ENCODE results near the gene FRAS1.

Gene FRAS1

GRCh38 chr4:78578674-78579425, 521.7 kb downstream of the FRAS1 start:
- CTCF ChIA-PET, result interaction anchor here (1.0 kb wide), 1 partner anchor 17 kb away, joined by 3 read pairs; no protein-coding TSS in a partner anchor
- H3K36me3 ChIP-seq (ENCODE audit: control insufficient read depth in 4 of 4, insufficient read depth in 4 of 4, low read length in 3 of 4), result peaks cover 0 to 3% (median 0%) of the 10 kb centered on the region in 4 experiments

DNA sequence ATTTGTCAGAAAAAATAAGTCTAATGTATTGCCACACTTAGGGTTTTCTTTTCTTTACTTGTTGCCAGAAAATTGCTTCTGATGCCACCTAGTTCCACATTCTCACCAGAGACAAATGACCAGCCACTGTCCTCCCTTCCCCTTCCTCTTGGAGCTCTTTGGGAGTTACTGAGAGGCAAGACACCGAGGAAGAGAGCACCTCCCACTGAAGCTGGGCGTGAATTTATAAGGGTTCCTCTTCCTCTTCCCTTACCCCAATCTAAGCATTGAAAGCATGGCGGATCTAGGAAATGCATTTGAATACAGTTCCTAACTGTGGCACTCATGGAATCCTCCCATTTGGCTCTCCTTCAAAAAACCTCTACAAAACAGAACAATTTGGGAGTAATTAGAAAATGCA, 524.5 kb downstream of the FRAS1 start:
- Histone ChIP-seq H3K27ac (ENCODE audit: insufficient read depth in 1 of 2, low read depth in 1 of 2, low read length in 2 of 2, poor library complexity in 1 of 2, severe bottlenecking in 2 of 2) (no peak overlapping the region), H3K4me3 (ENCODE audit: control insufficient read depth in 1 of 7, extremely low read depth in 1 of 7, insufficient read depth in 4 of 7, low read depth in 2 of 7, low read length in 6 of 7) (no peak overlapping the region), H3K27me3 (replicated peaks in 2 of 5; ENCODE audit: control insufficient read depth in 4 of 5, insufficient read depth in 5 of 5, low read length in 4 of 5) (no peaks in the 10 kb centered on the region), H3K9me3 (ENCODE audit: control extremely low read depth in 1 of 5, control insufficient read depth in 4 of 5, insufficient read depth in 2 of 5, low read depth in 1 of 5, low read length in 4 of 5) (peaks cover 0 to 3% (median 0%) of the 10 kb centered on the region in 5 experiments), H3K4me1 (ENCODE audit: control extremely low read depth in 1 of 4, control insufficient read depth in 4 of 4, insufficient read depth in 4 of 4, low read length in 3 of 4) (no peaks in the 10 kb centered on the region), H3K36me3 (ENCODE audit: control insufficient read depth in 4 of 4, insufficient read depth in 4 of 4, low read length in 3 of 4) (peaks cover 0 to 3% (median under 1%) of the 10 kb centered on the region in 4 experiments)
- DNase-seq, result no peak
- CTCF ChIA-PET, result interaction anchor here (1.4 to 2.9 kb wide), 2 partner anchors 10 to 25 kb away, joined by 4 to 10 read pairs; no protein-coding TSS in a partner anchor
- POLR2A ChIA-PET, result no interaction called here
- no CpG with 5 or more reads among the region's 3 CpGs for WGBS (ENCODE audit: insufficient coverage)

More at GRCh38 chr4:78578674-78579425, 521.7 kb downstream of the FRAS1 start:
- Histone ChIP-seq H3K27ac (ENCODE audit: insufficient read depth in 1 of 2, low read depth in 1 of 2, low read length in 2 of 2, poor library complexity in 1 of 2, severe bottlenecking in 2 of 2) (no peak overlapping the region), H3K4me3 (ENCODE audit: control insufficient read depth in 1 of 7, extremely low read depth in 1 of 7, insufficient read depth in 4 of 7, low read depth in 2 of 7, low read length in 6 of 7) (no peak overlapping the region), H3K9me3 (ENCODE audit: control extremely low read depth in 1 of 5, control insufficient read depth in 4 of 5, insufficient read depth in 2 of 5, low read depth in 1 of 5, low read length in 4 of 5) (peaks cover 0 to 2% (median 0%) of the 10 kb centered on the region in 5 experiments), H3K27me3 (replicated peaks in 2 of 5; ENCODE audit: control insufficient read depth in 4 of 5, insufficient read depth in 5 of 5, low read length in 4 of 5) (no peaks in the 10 kb centered on the region), H3K4me1 (ENCODE audit: control extremely low read depth in 1 of 4, control insufficient read depth in 4 of 4, insufficient read depth in 4 of 4, low read length in 3 of 4) (no peaks in the 10 kb centered on the region)
- 100% methylated on average over 3 of the region's 3 CpGs for WGBS (ENCODE audit: insufficient coverage)
- DNase-seq, result no peak
- POLR2A ChIA-PET, result no interaction called here

DNA sequence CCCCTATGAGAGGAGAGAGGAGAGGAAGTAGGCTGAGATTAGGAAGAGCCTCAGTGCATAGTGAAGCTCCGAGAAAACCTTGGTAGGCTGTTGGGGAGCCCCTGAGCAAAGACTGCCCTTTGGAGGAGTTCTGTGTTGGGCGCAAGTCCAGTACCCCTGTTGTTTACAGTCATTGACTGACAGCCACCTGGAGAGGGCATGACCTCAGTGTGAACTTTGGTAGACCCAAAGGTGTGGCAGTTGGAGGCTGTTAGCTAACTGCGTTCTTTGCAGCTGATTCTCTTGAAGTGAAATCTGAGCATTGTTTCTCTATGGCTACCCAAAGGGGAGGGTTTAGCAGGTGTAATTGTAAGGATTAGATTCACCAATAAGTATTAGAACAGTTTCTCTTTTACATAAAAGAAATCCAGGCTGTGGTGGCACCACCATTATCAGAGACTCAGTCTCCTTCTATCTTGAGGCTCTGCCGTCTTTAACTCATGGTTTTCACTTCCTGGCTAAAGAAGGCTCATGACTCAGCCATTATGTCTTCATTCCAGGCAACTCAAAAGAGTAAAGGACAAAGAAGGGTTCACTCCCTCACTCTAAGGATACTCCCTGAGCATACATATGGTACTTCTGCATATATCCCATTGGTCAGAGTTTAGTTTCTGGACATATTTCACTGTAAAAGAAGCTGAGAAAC, 527.9 kb downstream of the FRAS1 start:
- ChIA-PET CTCF (no interaction called here), POLR2A (no interaction called here)
- no peak overlapping the region for H3K27ac ChIP-seq (ENCODE audit: insufficient read depth in 1 of 2, low read depth in 1 of 2, low read length in 2 of 2, poor library complexity in 1 of 2, severe bottlenecking in 2 of 2)
- H3K4me3 ChIP-seq (ENCODE audit: control insufficient read depth in 1 of 7, extremely low read depth in 1 of 7, insufficient read depth in 4 of 7, low read depth in 2 of 7, low read length in 6 of 7), result no peak overlapping the region
- H3K27me3 ChIP-seq (replicated peaks in 2 of 5; ENCODE audit: control insufficient read depth in 4 of 5, insufficient read depth in 5 of 5, low read length in 4 of 5), result no peaks in the 10 kb centered on the region
- DNase-seq, result no peak
- H3K4me1 ChIP-seq (ENCODE audit: control extremely low read depth in 1 of 4, control insufficient read depth in 4 of 4, insufficient read depth in 4 of 4, low read length in 3 of 4), result no peaks in the 10 kb centered on the region
- 94% methylated on average over 4 of the region's 4 CpGs for WGBS (ENCODE audit: insufficient coverage)
- H3K36me3 ChIP-seq (ENCODE audit: control insufficient read depth in 4 of 4, insufficient read depth in 4 of 4, low read length in 3 of 4), result peaks cover 0 to 8% (median 1%) of the 10 kb centered on the region in 4 experiments
- H3K9me3 ChIP-seq (ENCODE audit: control extremely low read depth in 1 of 5, control insufficient read depth in 4 of 5, insufficient read depth in 2 of 5, low read depth in 1 of 5, low read length in 4 of 5), result peaks cover 0 to 3% (median 0%) of the 10 kb centered on the region in 5 experiments

GRCh38 chr4:78585633-78586032, 528.5 kb downstream of the FRAS1 start:
- ChIA-PET POLR2A (no interaction called here), CTCF (no interaction called here)
- H3K36me3 ChIP-seq (ENCODE audit: control insufficient read depth in 4 of 4, insufficient read depth in 4 of 4, low read length in 3 of 4), result peaks cover 0 to 8% (median 1%) of the 10 kb centered on the region in 4 experiments
- H3K27me3 ChIP-seq (replicated peaks in 2 of 5; ENCODE audit: control insufficient read depth in 4 of 5, insufficient read depth in 5 of 5, low read length in 4 of 5), result no peaks in the 10 kb centered on the region
- no peak for DNase-seq
- H3K4me1 ChIP-seq (ENCODE audit: control extremely low read depth in 1 of 4, control insufficient read depth in 4 of 4, insufficient read depth in 4 of 4, low read length in 3 of 4), result no peaks in the 10 kb centered on the region
- peaks cover 0 to 3% (median 0%) of the 10 kb centered on the region in 5 experiments for H3K9me3 ChIP-seq (ENCODE audit: control extremely low read depth in 1 of 5, control insufficient read depth in 4 of 5, insufficient read depth in 2 of 5, low read depth in 1 of 5, low read length in 4 of 5)
- H3K27ac ChIP-seq (ENCODE audit: insufficient read depth in 1 of 2, low read depth in 1 of 2, low read length in 2 of 2, poor library complexity in 1 of 2, severe bottlenecking in 2 of 2), result no peak overlapping the region
- no peak overlapping the region for H3K4me3 ChIP-seq (ENCODE audit: control insufficient read depth in 1 of 7, extremely low read depth in 1 of 7, insufficient read depth in 4 of 7, low read depth in 2 of 7, low read length in 6 of 7)
- 0% methylated on average over 1 of the region's 1 CpG for WGBS (ENCODE audit: insufficient coverage)

DNA sequence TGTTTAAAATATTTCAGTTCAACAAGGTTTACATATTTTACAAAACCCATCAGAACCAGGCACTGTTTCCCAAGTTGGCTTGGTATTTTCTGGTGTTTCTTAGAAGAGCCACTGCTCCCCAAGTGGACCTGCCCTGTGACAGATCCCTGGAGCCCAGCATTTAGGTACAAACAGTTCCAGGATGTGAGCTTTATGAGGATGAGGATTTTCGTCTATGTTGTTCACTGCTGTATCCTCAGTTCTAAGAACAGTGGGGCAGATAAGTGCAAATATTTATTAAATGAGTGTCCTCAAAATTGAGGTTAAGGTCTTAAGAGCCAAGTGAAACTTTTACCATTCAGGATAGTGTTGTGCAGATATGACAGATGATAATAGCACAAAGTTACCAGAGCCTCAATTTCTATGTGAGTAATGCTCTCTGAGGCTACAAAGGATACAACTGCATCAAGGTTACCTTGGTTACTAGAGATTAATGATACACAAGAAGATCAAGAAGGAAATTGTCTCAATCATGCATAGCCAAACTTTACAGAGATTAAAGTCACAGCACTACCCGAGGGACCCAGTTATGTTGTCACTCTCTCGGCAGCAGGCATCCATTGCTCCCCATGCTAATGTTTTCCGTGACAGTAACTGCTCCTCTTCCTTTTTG, 531.9 kb downstream of the FRAS1 start:
- no peak overlapping the region for H3K4me3 ChIP-seq (ENCODE audit: control insufficient read depth in 1 of 7, extremely low read depth in 1 of 7, insufficient read depth in 4 of 7, low read depth in 2 of 7, low read length in 6 of 7)
- H3K27me3 ChIP-seq (replicated peaks in 2 of 5; ENCODE audit: control insufficient read depth in 4 of 5, insufficient read depth in 5 of 5, low read length in 4 of 5), result no peaks in the 10 kb centered on the region
- DNase-seq, result no peak
- no peak overlapping the region for H3K27ac ChIP-seq (ENCODE audit: insufficient read depth in 1 of 2, low read depth in 1 of 2, low read length in 2 of 2, poor library complexity in 1 of 2, severe bottlenecking in 2 of 2)
- CTCF ChIA-PET, result interaction anchor here (1.5 kb wide), 1 partner anchor 272 kb away, joined by 4 read pairs; no protein-coding TSS in a partner anchor
- WGBS (ENCODE audit: insufficient coverage), result 40% methylated on average over 2 of the region's 4 CpGs
- peaks cover 0 to 3% (median 0%) of the 10 kb centered on the region in 5 experiments for H3K9me3 ChIP-seq (ENCODE audit: control extremely low read depth in 1 of 5, control insufficient read depth in 4 of 5, insufficient read depth in 2 of 5, low read depth in 1 of 5, low read length in 4 of 5)
- H3K4me1 ChIP-seq (ENCODE audit: control extremely low read depth in 1 of 4, control insufficient read depth in 4 of 4, insufficient read depth in 4 of 4, low read length in 3 of 4), result no peaks in the 10 kb centered on the region
- peaks cover 0 to 8% (median 0%) of the 10 kb centered on the region in 4 experiments for H3K36me3 ChIP-seq (ENCODE audit: control insufficient read depth in 4 of 4, insufficient read depth in 4 of 4, low read length in 3 of 4)
- POLR2A ChIA-PET, result no interaction called here

DNA sequence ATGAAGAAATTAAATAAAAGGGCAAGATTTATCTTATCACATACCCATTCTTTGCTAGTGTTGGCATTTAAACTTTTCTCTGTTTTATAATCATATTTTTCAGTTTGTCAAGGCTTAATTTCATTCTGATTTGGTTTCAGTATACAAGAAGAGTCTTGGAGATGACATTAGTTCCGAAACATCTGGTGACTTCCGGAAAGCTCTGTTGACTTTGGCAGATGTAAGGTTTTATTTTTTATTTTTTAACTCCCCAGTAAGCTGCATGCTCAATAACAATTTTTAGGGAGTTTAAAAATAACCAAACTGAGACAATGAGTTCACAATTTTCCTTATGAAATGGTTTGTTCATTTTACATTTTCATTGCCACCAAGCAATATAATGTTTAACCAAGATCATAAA, 534.3 kb downstream of the FRAS1 start:
- CTCF ChIA-PET, result interaction anchor here (1.0 to 3.0 kb wide), 6 partner anchors 9 to 288 kb away, joined by 3 to 10 read pairs (median 4); no protein-coding TSS in a partner anchor
- DNase-seq, result no peak
- no peaks in the 10 kb centered on the region for H3K27me3 ChIP-seq (replicated peaks in 2 of 5; ENCODE audit: control insufficient read depth in 4 of 5, insufficient read depth in 5 of 5, low read length in 4 of 5)
- WGBS (ENCODE audit: insufficient coverage), result no CpG with 5 or more reads among the region's 2 CpGs
- peaks cover 0 to 1% (median 0%) of the 10 kb centered on the region in 5 experiments for H3K9me3 ChIP-seq (ENCODE audit: control extremely low read depth in 1 of 5, control insufficient read depth in 4 of 5, insufficient read depth in 2 of 5, low read depth in 1 of 5, low read length in 4 of 5)
- H3K36me3 ChIP-seq (ENCODE audit: control insufficient read depth in 4 of 4, insufficient read depth in 4 of 4, low read length in 3 of 4), result peaks cover 0 to 6% (median 0%) of the 10 kb centered on the region in 4 experiments
- no peak overlapping the region for H3K27ac ChIP-seq (ENCODE audit: insufficient read depth in 1 of 2, low read depth in 1 of 2, low read length in 2 of 2, poor library complexity in 1 of 2, severe bottlenecking in 2 of 2)
- H3K4me1 ChIP-seq (ENCODE audit: control extremely low read depth in 1 of 4, control insufficient read depth in 4 of 4, insufficient read depth in 4 of 4, low read length in 3 of 4), result no peaks in the 10 kb centered on the region
- POLR2A ChIA-PET, result no interaction called here
- no peak overlapping the region for H3K4me3 ChIP-seq (ENCODE audit: control insufficient read depth in 1 of 7, extremely low read depth in 1 of 7, insufficient read depth in 4 of 7, low read depth in 2 of 7, low read length in 6 of 7)
